ENCODE measurements around the gene MORN5. TPM values are rescaled to one million over a fixed set of nuclear protein-coding genes. Genes with fewer than 3 reads are reported as not detected.

Gene MORN5
- total RNA-seq, 1 experiment from 2014 or later = not detected

DNA sequence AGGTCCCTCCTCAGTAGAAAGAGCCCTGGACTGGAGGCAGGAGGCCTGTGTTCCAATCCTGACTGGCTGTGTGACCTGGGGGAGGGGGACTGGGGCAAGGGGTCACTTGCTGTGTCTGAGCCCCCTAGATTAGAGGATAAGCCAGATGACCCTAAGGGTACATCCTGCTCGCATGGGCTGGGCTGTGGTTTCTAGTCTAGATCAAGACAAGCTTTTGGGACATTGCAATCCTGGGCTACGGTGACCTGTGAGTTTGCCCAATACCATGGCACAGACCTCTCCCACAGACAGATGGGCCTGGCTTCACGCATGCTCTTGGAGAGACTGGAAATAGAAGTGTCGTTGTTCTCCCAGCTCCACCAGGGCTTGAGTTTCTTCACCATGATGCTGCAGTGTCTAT, 27.2 kb upstream of the MORN5 start:
- Histone ChIP-seq H3K36me3 (ENCODE audit: control insufficient read depth, insufficient read depth, low read length) (no peaks in the 10 kb centered on the region), H3K4me3 (ENCODE audit: low read depth in 2 of 2, low read length in 2 of 2) (no peak overlapping the region), H3K27ac (ENCODE audit: low read length) (no peak overlapping the region), H3K4me1 (ENCODE audit: control insufficient read depth, insufficient read depth, low read length) (no peaks in the 10 kb centered on the region), H3K27me3 (ENCODE audit: control insufficient read depth, insufficient read depth, low read length) (no peaks in the 10 kb centered on the region), H3K9me3 (ENCODE audit: control insufficient read depth, insufficient read depth, low read depth, low read length) (no peaks in the 10 kb centered on the region)
- DNase-seq (ENCODE audit: low read depth, low spot score) (no peak), ATAC-seq (no peak)
- in situ Hi-C loops (cut with HindIII; ENCODE audit: low pct_unique_long_range_greater_than_20kb, low sequenced_read_pairs) (no loop called here), intact Hi-C loops (cut with micrococcal nuclease; ENCODE audit: unreplicated experiment) (no loop called here)
- POLR2A ChIA-PET = no interaction called here
- CTCF ChIA-PET = no interaction called here
- no peak for TF ChIP-seq TCF7L2 (IDR thresholded peaks at IDR 0.05; ENCODE audit: low read depth, low read length)
- TF ChIP-seq, protein P1, sequence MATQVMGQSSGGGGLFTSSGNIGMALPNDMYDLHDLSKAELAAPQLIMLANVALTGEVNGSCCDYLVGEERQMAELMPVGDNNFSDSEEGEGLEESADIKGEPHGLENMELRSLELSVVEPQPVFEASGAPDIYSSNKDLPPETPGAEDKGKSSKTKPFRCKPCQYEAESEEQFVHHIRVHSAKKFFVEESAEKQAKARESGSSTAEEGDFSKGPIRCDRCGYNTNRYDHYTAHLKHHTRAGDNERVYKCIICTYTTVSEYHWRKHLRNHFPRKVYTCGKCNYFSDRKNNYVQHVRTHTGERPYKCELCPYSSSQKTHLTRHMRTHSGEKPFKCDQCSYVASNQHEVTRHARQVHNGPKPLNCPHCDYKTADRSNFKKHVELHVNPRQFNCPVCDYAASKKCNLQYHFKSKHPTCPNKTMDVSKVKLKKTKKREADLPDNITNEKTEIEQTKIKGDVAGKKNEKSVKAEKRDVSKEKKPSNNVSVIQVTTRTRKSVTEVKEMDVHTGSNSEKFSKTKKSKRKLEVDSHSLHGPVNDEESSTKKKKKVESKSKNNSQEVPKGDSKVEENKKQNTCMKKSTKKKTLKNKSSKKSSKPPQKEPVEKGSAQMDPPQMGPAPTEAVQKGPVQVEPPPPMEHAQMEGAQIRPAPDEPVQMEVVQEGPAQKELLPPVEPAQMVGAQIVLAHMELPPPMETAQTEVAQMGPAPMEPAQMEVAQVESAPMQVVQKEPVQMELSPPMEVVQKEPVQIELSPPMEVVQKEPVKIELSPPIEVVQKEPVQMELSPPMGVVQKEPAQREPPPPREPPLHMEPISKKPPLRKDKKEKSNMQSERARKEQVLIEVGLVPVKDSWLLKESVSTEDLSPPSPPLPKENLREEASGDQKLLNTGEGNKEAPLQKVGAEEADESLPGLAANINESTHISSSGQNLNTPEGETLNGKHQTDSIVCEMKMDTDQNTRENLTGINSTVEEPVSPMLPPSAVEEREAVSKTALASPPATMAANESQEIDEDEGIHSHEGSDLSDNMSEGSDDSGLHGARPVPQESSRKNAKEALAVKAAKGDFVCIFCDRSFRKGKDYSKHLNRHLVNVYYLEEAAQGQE (IDR thresholded peaks at IDR 0.05; ENCODE audit: insufficient read depth in 1 of 2, low read depth in 2 of 2, low read length in 1 of 2) = no peak
- TF ChIP-seq POLR2AphosphoS5 (IDR thresholded peaks at IDR 0.05; ENCODE audit: low read depth, low read length) = no peak
- TF ChIP-seq, protein P2, sequence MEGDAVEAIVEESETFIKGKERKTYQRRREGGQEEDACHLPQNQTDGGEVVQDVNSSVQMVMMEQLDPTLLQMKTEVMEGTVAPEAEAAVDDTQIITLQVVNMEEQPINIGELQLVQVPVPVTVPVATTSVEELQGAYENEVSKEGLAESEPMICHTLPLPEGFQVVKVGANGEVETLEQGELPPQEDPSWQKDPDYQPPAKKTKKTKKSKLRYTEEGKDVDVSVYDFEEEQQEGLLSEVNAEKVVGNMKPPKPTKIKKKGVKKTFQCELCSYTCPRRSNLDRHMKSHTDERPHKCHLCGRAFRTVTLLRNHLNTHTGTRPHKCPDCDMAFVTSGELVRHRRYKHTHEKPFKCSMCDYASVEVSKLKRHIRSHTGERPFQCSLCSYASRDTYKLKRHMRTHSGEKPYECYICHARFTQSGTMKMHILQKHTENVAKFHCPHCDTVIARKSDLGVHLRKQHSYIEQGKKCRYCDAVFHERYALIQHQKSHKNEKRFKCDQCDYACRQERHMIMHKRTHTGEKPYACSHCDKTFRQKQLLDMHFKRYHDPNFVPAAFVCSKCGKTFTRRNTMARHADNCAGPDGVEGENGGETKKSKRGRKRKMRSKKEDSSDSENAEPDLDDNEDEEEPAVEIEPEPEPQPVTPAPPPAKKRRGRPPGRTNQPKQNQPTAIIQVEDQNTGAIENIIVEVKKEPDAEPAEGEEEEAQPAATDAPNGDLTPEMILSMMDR (IDR thresholded peaks at IDR 0.05) = no peak
- no peak for TF ChIP-seq SIN3A (IDR thresholded peaks at IDR 0.05; ENCODE audit: borderline replicate concordance, insufficient read depth, low read depth, low read length)
- no TSS peak for BruUV-seq (replicated peaks)

DNA sequence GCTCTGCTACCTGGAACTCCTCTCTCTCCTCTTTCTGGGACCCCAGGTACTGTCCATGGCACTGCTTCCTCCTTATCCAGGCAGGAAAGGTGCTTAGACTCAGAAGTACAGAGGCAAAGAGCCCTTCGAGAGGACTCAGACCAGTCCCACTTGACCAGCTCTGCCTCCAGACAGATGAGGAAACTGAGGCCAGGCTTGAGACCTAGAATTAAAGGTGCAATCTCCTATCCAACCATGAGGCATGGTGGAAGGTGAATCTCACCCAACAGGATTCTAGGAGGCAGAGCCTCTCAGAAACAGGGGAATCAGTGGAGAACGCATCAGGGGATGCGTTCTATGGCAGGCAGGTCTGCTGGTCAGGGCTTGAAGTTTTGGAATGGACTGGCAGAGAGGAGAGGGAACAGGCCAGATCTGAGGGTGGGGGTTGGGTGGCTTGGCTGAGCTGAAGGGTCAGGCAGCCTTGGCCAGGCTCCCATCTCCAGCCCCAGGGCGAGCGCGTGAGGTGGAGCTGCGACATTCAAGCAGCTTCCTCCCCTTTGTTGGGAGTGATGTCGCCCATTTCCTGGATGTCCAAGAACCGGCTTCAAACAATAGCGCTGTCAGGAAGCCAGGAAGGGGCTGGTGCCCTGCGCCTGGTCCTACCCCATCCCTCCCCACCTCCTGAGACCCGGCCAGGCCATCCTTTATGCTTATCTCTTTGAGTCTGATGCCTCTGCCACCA, 26.3 kb upstream of the MORN5 start:
- TF ChIP-seq SIN3A (IDR thresholded peaks at IDR 0.05; ENCODE audit: borderline replicate concordance, insufficient read depth, low read depth, low read length) (no peak), POLR2AphosphoS5 (IDR thresholded peaks at IDR 0.05; ENCODE audit: low read depth, low read length) (no peak), TCF7L2 (IDR thresholded peaks at IDR 0.05; ENCODE audit: low read depth, low read length) (no peak)
- TF ChIP-seq, protein P1 (IDR thresholded peaks at IDR 0.05; ENCODE audit: insufficient read depth in 1 of 2, low read depth in 2 of 2, low read length in 1 of 2) = no peak
- TF ChIP-seq, protein P2 (IDR thresholded peaks at IDR 0.05) = no peak
- in situ Hi-C loops (cut with HindIII; ENCODE audit: low pct_unique_long_range_greater_than_20kb, low sequenced_read_pairs) (no loop called here), intact Hi-C loops (cut with micrococcal nuclease; ENCODE audit: unreplicated experiment) (no loop called here)
- BruUV-seq (replicated peaks) = no TSS peak
- H3K36me3 ChIP-seq (ENCODE audit: control insufficient read depth, insufficient read depth, low read length) = no peaks in the 10 kb centered on the region
- no peaks in the 10 kb centered on the region for H3K9me3 ChIP-seq (ENCODE audit: control insufficient read depth, insufficient read depth, low read depth, low read length)
- no peak overlapping the region for H3K4me3 ChIP-seq (ENCODE audit: low read depth in 2 of 2, low read length in 2 of 2)
- ChIA-PET POLR2A (no interaction called here), CTCF (no interaction called here)
- no peaks in the 10 kb centered on the region for H3K4me1 ChIP-seq (ENCODE audit: control insufficient read depth, insufficient read depth, low read length)
- DNase-seq (ENCODE audit: low read depth, low spot score) (no peak), ATAC-seq (no peak)
- H3K27ac ChIP-seq (ENCODE audit: low read length) = no peak overlapping the region
- H3K27me3 ChIP-seq (ENCODE audit: control insufficient read depth, insufficient read depth, low read length) = no peaks in the 10 kb centered on the region

All from Panc1 (cell line).